H1 (cell line): ENCODE results near the gene RAD9A. TPM values are rescaled to one million over a fixed set of nuclear protein-coding genes. Genes with fewer than 3 reads are reported as not detected.

Experiments
- CTCF ChIA-PET: fragments of 300-600 bp; sonication (Branson Sonifier 250); formaldehyde crosslinking; loops from one replicate; lab custom pipeline; 2021; ENCODE audit not compliant: partially characterized antibody; lab: Charles Lee
- POLR2A ChIA-PET: fragments of 300-600 bp; sonication (Branson Sonifier 250); formaldehyde crosslinking; loops from one replicate; lab custom pipeline; 2021; ENCODE audit warnings: inconsistent platforms; ENCODE audit not compliant: partially characterized antibody; lab: Charles Lee
- DNase-seq, 2 experiments: peaks; one replicate each; pipeline versions ENCODE4 v3.0.0 to v3.0.0-alpha.2; 2010 to 2022; ENCODE audit warnings: low spot score in 2 of 2, low read depth in 1 of 2, mixed read lengths in 1 of 2
- FAIRE-seq: peaks from 2 replicates; lab custom pipeline; 2011; peaks lifted over from hg19 to GRCh38; lab: Jason Lieb, UNC
- H2AFZ ChIP-seq: 2 replicates; pipeline ENCODE4 v1.8.1; 2012; ENCODE audit warnings: low read length, inconsistent platforms
- H2AK5ac ChIP-seq: 2 replicates; pipeline ENCODE4 v1.6.1; 2013; ENCODE audit warnings: low read depth, low read length
- H2BK120ac ChIP-seq: replicated peaks from 2 replicates; pipeline ENCODE3; 2013; ENCODE audit warnings: low read depth, low read length, inconsistent platforms
- H2BK12ac ChIP-seq: 2 replicates; pipeline ENCODE4 v1.6.1; 2013; ENCODE audit warnings: low read depth, low read length
- H2BK15ac ChIP-seq: 2 replicates; pipeline ENCODE4 v1.6.1; 2013; ENCODE audit warnings: low read length
- H2BK20ac ChIP-seq: 2 replicates; pipeline ENCODE4 v1.6.1; 2013; ENCODE audit warnings: low read length
- H2BK5ac ChIP-seq: 2 replicates; pipeline ENCODE4 v1.6.1; 2013; ENCODE audit warnings: low read depth, low read length
- H3K14ac ChIP-seq: 2 replicates; pipeline ENCODE4 v1.6.1; 2013; ENCODE audit warnings: inconsistent platforms; ENCODE audit not compliant: insufficient read length
- H3K18ac ChIP-seq: 2 replicates; pipeline ENCODE4 v1.6.1; 2013; ENCODE audit warnings: low read length; ENCODE audit errors: extremely low read depth
- H3K23ac ChIP-seq: 2 replicates; pipeline ENCODE4 v1.6.1; 2013; ENCODE audit warnings: inconsistent platforms; ENCODE audit not compliant: insufficient read length
- H3K23me2 ChIP-seq: 2 replicates; pipeline ENCODE4 v1.6.1; 2013; ENCODE audit warnings: low read depth, low read length
- H3K27ac ChIP-seq: 2 replicates; pipeline ENCODE4 v1.6.1; 2011; ENCODE audit warnings: low read depth, low read length, inconsistent platforms
- H3K27me3 ChIP-seq, 4 experiments: replicated peaks in 1 of 4; 1 replicate in 1 of 4; 2 replicates in 3 of 4; pipeline versions ENCODE4 v1.6.1 to v1.8.1; 2011 to 2013; ENCODE audit warnings: low read length in 3 of 4, mild to moderate bottlenecking in 3 of 4, inconsistent platforms in 2 of 4, mixed read lengths in 2 of 4, moderate library complexity in 1 of 4; ENCODE audit not compliant: control insufficient read depth in 3 of 4, insufficient read depth in 3 of 4; ENCODE audit errors: extremely low read depth in 1 of 4
- H3K36me3 ChIP-seq, 4 experiments: 2 replicates each; pipeline versions ENCODE4 v1.6.1 to v1.8.1; 2011 to 2013; ENCODE audit warnings: mild to moderate bottlenecking in 4 of 4, low read length in 3 of 4, moderate library complexity in 2 of 4, control low read depth in 1 of 4, inconsistent platforms in 1 of 4; ENCODE audit not compliant: insufficient read depth in 4 of 4, control insufficient read depth in 2 of 4
- H3K4ac ChIP-seq: replicated peaks from 2 replicates; pipeline ENCODE3; 2013; ENCODE audit warnings: low read length, low read depth, mixed read lengths, inconsistent platforms; ENCODE audit not compliant: insufficient read length
- H3K4me1 ChIP-seq, 4 experiments: replicated peaks in 1 of 4; 1 replicate in 1 of 4; 2 replicates in 3 of 4; pipeline versions ENCODE4 v1.6.1 to v1.8.1; 2011 to 2013; ENCODE audit warnings: low read length in 3 of 4, inconsistent platforms in 2 of 4, mixed read lengths in 1 of 4; ENCODE audit not compliant: insufficient read depth in 4 of 4, control insufficient read depth in 3 of 4
- H3K4me2 ChIP-seq, 2 experiments: 2 replicates each; pipeline versions ENCODE4 v1.6.1 to v1.8.1; 2011 to 2013; ENCODE audit warnings: low read depth in 2 of 2, low read length in 2 of 2, control low read depth in 1 of 2, inconsistent platforms in 1 of 2, mild to moderate bottlenecking in 1 of 2; ENCODE audit not compliant: insufficient read depth in 1 of 2
- H3K4me3 ChIP-seq, 4 experiments: fragments of 200-600, 300-600 bp in 1 of 4; sonication (generic), shearing (Covaris generic), sonication (Bioruptor Twin) in 1 of 4; 2 replicates each; pipeline versions ENCODE4 v1.5.1 to v1.8.1; 2011 to 2016; ENCODE audit warnings: low read length in 4 of 4, low read depth in 3 of 4, control low read depth in 2 of 4, inconsistent platforms in 2 of 4, mild to moderate bottlenecking in 2 of 4, mixed read lengths in 1 of 4, moderate library complexity in 1 of 4; ENCODE audit not compliant: insufficient read depth in 2 of 4; ENCODE audit errors: extremely low read depth in 1 of 4
- H3K56ac ChIP-seq: replicated peaks from 2 replicates; pipeline ENCODE3; 2013; ENCODE audit warnings: low read depth, mild to moderate bottlenecking, mixed read lengths, low read length, inconsistent platforms; ENCODE audit not compliant: insufficient read length
- H3K79me1 ChIP-seq: 2 replicates; pipeline ENCODE4 v1.6.1; 2013; ENCODE audit warnings: low read depth, low read length, control low read depth
- H3K79me2 ChIP-seq, 2 experiments: 2 replicates each; pipeline versions ENCODE4 v1.6.1 to v1.8.1; 2012 to 2013; ENCODE audit warnings: low read length in 2 of 2, mild to moderate bottlenecking in 2 of 2, inconsistent platforms in 1 of 2; ENCODE audit not compliant: insufficient read depth in 2 of 2, control insufficient read depth in 1 of 2
- H3K9ac ChIP-seq, 4 experiments: replicated peaks in 1 of 4; 1 replicate in 1 of 4; 2 replicates in 3 of 4; pipeline versions ENCODE4 v1.6.1 to v1.8.1; 2011 to 2013; ENCODE audit warnings: low read depth in 3 of 4, low read length in 3 of 4, control low read depth in 2 of 4, mild to moderate bottlenecking in 2 of 4, moderate library complexity in 2 of 4, inconsistent platforms in 1 of 4; ENCODE audit errors: extremely low read depth in 1 of 4
- H3K9me3 ChIP-seq, 2 experiments: 2 replicates each; pipeline versions ENCODE4 v1.6.1 to v1.8.1; 2012 to 2013; ENCODE audit warnings: mild to moderate bottlenecking in 2 of 2, moderate library complexity in 2 of 2, control low read depth in 1 of 2, inconsistent platforms in 1 of 2, low read depth in 1 of 2, low read length in 1 of 2, mixed read lengths in 1 of 2; ENCODE audit not compliant: insufficient read depth in 2 of 2
- H4K20me1 ChIP-seq, 2 experiments: replicated peaks in 1 of 2; 2 replicates each; pipeline versions ENCODE3 to v1.8.1; 2011 to 2013; ENCODE audit warnings: inconsistent platforms in 2 of 2, low read length in 2 of 2, mild to moderate bottlenecking in 1 of 2; ENCODE audit not compliant: insufficient read depth in 2 of 2, control insufficient read depth in 1 of 2
- H4K5ac ChIP-seq: 2 replicates; pipeline ENCODE4 v1.6.1; 2013; ENCODE audit warnings: low read length, low read depth, mixed read lengths, inconsistent platforms; ENCODE audit not compliant: insufficient read length
- H4K8ac ChIP-seq: 2 replicates; pipeline ENCODE4 v1.8.0; 2013; ENCODE audit warnings: mild to moderate bottlenecking, moderate library complexity, low read length, inconsistent platforms; ENCODE audit not compliant: insufficient read depth; ENCODE audit errors: extremely low read depth
- H4K91ac ChIP-seq: replicated peaks from 2 replicates; pipeline ENCODE3; 2013; ENCODE audit warnings: low read length, mixed read lengths, inconsistent platforms; ENCODE audit not compliant: insufficient read length
- ASH2L ChIP-seq: fragments of 200-600, 300-600 bp; sonication (generic); IDR thresholded peaks from one replicate; pipeline ENCODE4 v1.7.1; 2017; ENCODE audit warnings: low read length
- CBX5 ChIP-seq: fragments of 300-800, 300-1000 bp; sonication (generic); IDR thresholded peaks from 2 replicates; pipeline ENCODE4 v1.7.1; 2016; ENCODE audit warnings: antibody characterized with exemption, low read length, low read depth
- CTBP2 ChIP-seq: IDR thresholded peaks from 2 replicates; pipeline ENCODE4 v1.7.0; 2011; ENCODE audit warnings: borderline replicate concordance, mild to moderate bottlenecking, moderate library complexity, mixed read lengths, low read length; ENCODE audit not compliant: insufficient read depth, insufficient read length
- EGR1 ChIP-seq: IDR thresholded peaks from 2 replicates; pipeline ENCODE4 v1.6.1; 2011; ENCODE audit warnings: low read depth, low read length, borderline replicate concordance
- EP300 ChIP-seq, 2 experiments: IDR thresholded peaks; 1 replicate in 1 of 2; 2 replicates in 1 of 2; pipeline ENCODE4 v1.6.1; 2011 to 2012; ENCODE audit warnings: low read depth in 2 of 2, low read length in 2 of 2, mild to moderate bottlenecking in 2 of 2, borderline replicate concordance in 1 of 2, inconsistent platforms in 1 of 2, moderate library complexity in 1 of 2
- RBBP5 ChIP-seq: IDR thresholded peaks from 2 replicates; pipeline ENCODE4 v1.7.1; 2012; ENCODE audit warnings: low read depth, mild to moderate bottlenecking, inconsistent platforms, low read length, moderate library complexity, borderline replicate concordance
- RFX5 ChIP-seq: IDR thresholded peaks from 2 replicates; pipeline ENCODE4 v1.6.1; 2011; ENCODE audit warnings: low read depth, low read length, improper control_type of control experiment, borderline replicate concordance
- SP4 ChIP-seq: IDR thresholded peaks from 2 replicates; pipeline ENCODE4 v1.6.1; 2012; ENCODE audit warnings: low read length, inconsistent platforms
- TEAD4 ChIP-seq: IDR thresholded peaks from 2 replicates; pipeline ENCODE4 v1.6.1; 2012; ENCODE audit warnings: low read depth, low read length, inconsistent platforms, mixed read lengths
- WGBS, 2 experiments: shearing (Covaris generic) in 1 of 2; methylation state at CpG; one replicate each; pipeline versions ENCODE4 v1.1.6 to v1.1.7; 2013 to 2015; ENCODE audit warnings: low lambda C conversion rate in 2 of 2, mixed read lengths in 2 of 2, inconsistent platforms in 1 of 2, low coverage in 1 of 2, missing lambda C conversion rate in 1 of 2; ENCODE audit not compliant: insufficient replicate concordance in 2 of 2, insufficient coverage in 1 of 2, insufficient read length in 1 of 2; ENCODE audit errors: extremely low coverage in 1 of 2, missing lambda C conversion rate in 1 of 2; 5-methylcytosine and 5-hydroxymethylcytosine counted together
- polyA plus RNA-seq, 7 experiments: library from polyadenylated mRNA; depleted of rRNA in 3 of 7; stranded (reverse) in 5 of 7; unstranded in 2 of 7; fragments of >200 nt in 5 of 7; fragments of 200-250 nt in 2 of 7; gene quantifications; 1 replicate in 5 of 7; 2 replicates in 1 of 7; 4 replicates in 1 of 7; pipeline versions ENCODE4 v1.2.1 to v1.2.3, GENCODE V29; 2011 to 2013; ENCODE audit warnings: missing spikeins in 2 of 7, mixed read lengths in 2 of 7
- total RNA-seq: library from RNA; stranded (reverse); fragmentation: NEBNext Ultra II Directional; extraction: Animal tissue kit (Norgen Biotek cat#: 25700); gene quantifications from 2 replicates; pipeline ENCODE4 v1.2.1, GENCODE V29; 2021
- TF ChIP-seq, protein P1 (sequence below): IDR thresholded peaks from 2 replicates; pipeline ENCODE4 v1.6.1; 2012; ENCODE audit warnings: low read length, inconsistent platforms

Gene RAD9A
- total and polyA plus RNA-seq, 2 of the 8 experiments (the other 6 are each of a cell fraction or from before 2014, with no cell fraction given): 22.2 to 25.5 TPM

- Histone ChIP-seq H4K20me1 (peaks cover 0 to 7% of the 10 kb centered on the region in 2 experiments), H2BK15ac (no peak overlapping the region), H3K27ac (no peak overlapping the region), H3K4me3 (no peak overlapping the region), H4K8ac (no peak overlapping the region), H2BK12ac (0 out of 2 replicates have a peak overlapping the region, but pooled peaks have one; percentile 9), H4K91ac (no peak overlapping the region), H4K5ac (no peak overlapping the region), H2AFZ (no peak overlapping the region), H3K79me1 (peaks cover 3% of the 10 kb centered on the region), H3K9me3 (no peaks in the 10 kb centered on the region), H3K14ac (no peak overlapping the region), H3K4ac (no peak overlapping the region), H3K23me2 (peaks cover 4% of the 10 kb centered on the region; the same call in 1 of the 2 replicates), H3K9ac (no peak overlapping the region), H3K27me3 (no peaks in the 10 kb centered on the region; a peak in 1 of 7 replicates), H2BK5ac (no peak overlapping the region), H2BK120ac (no peak overlapping the region), H3K4me2 (no peak overlapping the region), H3K4me1 (peaks cover 0 to 10% (median 6%) of the 10 kb centered on the region in 4 experiments; a peak in 5 of 7 replicates), H3K23ac (no peak overlapping the region), H3K79me2 (peaks cover 0 to 10% of the 10 kb centered on the region in 2 experiments; a peak in 2 of 4 replicates), H3K36me3 (no peaks in the 10 kb centered on the region), H2BK20ac (no peak overlapping the region), H2AK5ac (no peak overlapping the region), H3K56ac (no peak overlapping the region), H3K18ac (no peak overlapping the region)
- ChIA-PET CTCF (interaction anchor here (1.0 to 4.9 kb wide), 7 partner anchors 9 to 71 kb away, joined by 3 to 25 read pairs (median 4); partner anchors contain the start of gene POLD4), POLR2A (interaction anchor here (0.8 to 2.6 kb wide), 13 partner anchors 8 to 88 kb away, joined by 3 to 11 read pairs (median 4); partner anchors contain the start of genes POLD4, PTPRCAP and RAD9A)
- WGBS, 2 experiments: 86% methylated on average over 12 of the region's 13 CpGs; no CpG with 5 or more reads in 1 of the 2 experiments
- FAIRE-seq: no peak
- DNase-seq: no peak
- TF ChIP-seq, protein P1, sequence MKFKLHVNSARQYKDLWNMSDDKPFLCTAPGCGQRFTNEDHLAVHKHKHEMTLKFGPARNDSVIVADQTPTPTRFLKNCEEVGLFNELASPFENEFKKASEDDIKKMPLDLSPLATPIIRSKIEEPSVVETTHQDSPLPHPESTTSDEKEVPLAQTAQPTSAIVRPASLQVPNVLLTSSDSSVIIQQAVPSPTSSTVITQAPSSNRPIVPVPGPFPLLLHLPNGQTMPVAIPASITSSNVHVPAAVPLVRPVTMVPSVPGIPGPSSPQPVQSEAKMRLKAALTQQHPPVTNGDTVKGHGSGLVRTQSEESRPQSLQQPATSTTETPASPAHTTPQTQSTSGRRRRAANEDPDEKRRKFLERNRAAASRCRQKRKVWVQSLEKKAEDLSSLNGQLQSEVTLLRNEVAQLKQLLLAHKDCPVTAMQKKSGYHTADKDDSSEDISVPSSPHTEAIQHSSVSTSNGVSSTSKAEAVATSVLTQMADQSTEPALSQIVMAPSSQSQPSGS: no peak
- TF ChIP-seq ASH2L (no peak), RBBP5 (no peak), EGR1 (no peak), EP300 (IDR thresholded peaks at IDR 0.05; ENCODE audit: borderline replicate concordance in 1 of 2, low read depth in 2 of 2, low read length in 2 of 2) (no peak), CTBP2 (no peak), TEAD4 (no peak), RFX5 (no peak), SP4 (no peak), CBX5 (no peak)
These were observed 12.9 kb downstream of the RAD9A start for GRCh38 chr11:67404515-67405195.
